PC-3 (cell line): ENCODE measurements around the gene C4orf50.

Source experiments
- CTCF ChIP-seq: fragments of 300-600 bp; sonication (generic); conservative IDR thresholded peaks from 2 replicates; pipeline ENCODE4 v1.5.1; 2017; ENCODE audit warnings: antibody characterized with exemption, low read depth, mild to moderate bottlenecking, low read length
- EZH2 ChIP-seq: fragments of 300-600 bp; sonication (generic); IDR thresholded peaks from one replicate; pipeline ENCODE4 v1.6.1; 2017; ENCODE audit warnings: antibody characterized with exemption, mild to moderate bottlenecking, low read length; ENCODE audit not compliant: unreplicated experiment

DNA sequence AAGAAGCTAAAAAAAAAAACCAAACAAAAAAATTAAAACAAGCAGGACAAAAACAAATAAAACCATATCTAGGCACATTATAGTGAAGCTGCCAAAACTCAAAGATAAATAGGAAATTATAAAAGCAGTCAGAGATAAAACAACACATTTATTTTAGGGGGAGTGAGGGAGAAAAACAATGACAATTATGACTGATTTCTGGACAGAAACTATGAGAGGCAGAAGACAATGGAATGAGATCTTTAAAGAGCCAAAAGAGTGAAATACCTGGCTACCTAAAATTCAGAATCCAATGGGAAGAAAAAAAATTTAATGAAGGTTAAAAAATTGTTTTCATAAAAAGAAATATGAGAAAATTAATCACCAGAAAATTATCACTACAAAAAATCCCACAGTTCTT, 33.4 kb downstream of the C4orf50 start:
- TF ChIP-seq CTCF (no peak), EZH2 (no peak)
